Measurements from ENCODE around the gene TRA2A.
"Not testable (repeated sequence)": the region's sequence is repeated elsewhere in the genome, so short reads cannot be mapped to it uniquely, and the experiment has no call there.

Gene TRA2A

GRCh38 chr7:23531794-23532489 lies at the start of gene TRA2A:
Gene TRA2A (minus strand): TSS chr7:23531981. CDS start chr7:23531824, 157 bp downstream.
- DNase-seq = peak; percentile 95

DNA sequence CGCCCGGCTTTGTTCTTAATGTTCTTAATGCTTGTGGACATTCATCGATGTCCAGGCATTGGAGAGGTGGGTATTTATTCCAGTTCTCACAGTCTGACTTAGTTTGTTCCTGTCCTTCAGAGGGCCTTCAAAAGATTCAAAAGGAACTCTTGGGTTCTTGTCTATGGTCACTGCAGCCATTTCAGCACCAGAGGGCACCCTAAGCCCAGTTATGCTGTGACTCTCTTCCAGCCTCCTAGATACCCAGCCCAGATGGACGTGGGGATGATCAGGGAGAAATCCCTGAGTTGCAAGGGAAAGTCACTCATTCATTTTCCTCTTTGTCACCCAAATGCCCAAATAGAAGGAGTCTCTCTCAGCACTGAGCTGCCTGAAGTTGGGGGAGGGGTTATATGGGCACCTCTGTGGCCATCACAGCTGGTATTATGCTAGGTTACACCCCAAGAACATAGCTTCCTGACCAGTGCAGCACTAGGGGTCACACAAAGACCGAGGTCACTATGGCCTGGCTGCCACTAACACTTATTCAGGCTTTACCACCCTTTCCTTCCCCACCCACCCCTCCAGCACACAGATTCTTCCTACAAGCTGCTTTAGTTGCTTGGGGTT lies 38.9 kb upstream of the TRA2A start:
- DNase-seq = peak; percentile 39

DNA sequence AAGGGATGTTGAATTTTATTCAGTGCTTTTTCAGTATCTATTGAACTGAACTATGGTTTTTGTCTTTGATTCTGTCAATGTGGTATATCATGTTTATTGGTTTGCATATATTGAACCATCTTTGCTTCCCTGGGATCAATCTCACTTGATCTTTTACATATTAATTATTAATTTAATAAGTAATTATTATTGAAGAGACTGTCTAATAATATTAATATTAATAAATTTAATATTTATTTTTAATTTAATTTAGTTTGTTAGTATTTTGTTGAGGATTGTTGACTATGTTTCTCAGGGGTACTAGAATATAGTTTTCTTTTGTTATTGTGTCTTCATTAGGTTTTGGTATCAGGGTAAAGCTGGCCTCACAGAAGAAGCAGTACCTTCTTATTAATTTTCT lies 26.5 kb upstream of the TRA2A start:
- no peak for DNase-seq

- DNase-seq = no peak
Measured at GRCh38 chr7:23547662-23548061, 15.9 kb upstream of the TRA2A start.

GRCh38 chr7:23546897-23547572 lies 15.3 kb upstream of the TRA2A start:
- DNase-seq = peak; percentile 84

GRCh38 chr7:23545493-23545892 lies 13.7 kb upstream of the TRA2A start:
- no peak for DNase-seq

DNA sequence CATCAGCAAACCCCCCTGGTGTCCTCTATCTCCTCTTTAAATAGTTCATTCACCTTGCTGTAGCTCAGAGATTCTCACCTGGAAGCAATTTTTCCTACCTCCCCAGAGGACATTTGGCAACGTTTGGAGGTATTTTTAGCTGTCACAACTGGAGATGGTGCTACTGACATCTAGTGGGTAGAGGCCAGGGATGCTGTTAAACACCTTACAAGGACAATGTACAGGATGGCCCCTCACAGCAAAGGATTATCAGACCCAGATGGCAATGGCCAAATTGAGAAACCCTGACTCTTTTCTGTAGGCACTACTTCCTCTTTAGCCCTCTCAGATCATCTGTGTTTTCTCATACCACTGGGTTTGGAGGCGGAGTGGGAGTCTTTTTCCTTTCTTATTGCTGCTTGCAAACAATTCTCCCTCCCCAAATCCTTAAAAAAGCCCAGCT lies 13.2 kb upstream of the TRA2A start:
- no peak for DNase-seq

DNA sequence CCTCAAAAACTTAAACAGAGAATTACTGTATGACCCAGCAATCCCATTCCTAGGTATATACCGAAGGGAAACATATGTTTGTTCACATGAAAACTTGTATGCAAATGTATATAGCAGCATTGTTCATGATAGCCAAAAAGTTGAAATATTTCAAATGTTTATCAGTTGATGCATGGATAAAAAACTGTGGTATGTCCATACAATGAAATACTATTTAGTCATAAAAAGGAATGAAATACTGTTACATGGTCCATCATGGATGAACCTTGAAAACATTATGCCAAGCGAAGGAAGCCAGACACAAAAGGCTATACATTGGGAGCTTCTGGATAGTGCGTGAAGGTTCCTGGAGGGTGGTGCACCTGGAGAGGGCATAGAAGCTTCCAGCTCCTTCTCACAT lies 11.0 kb upstream of the TRA2A start:
- no peak for DNase-seq

- no peak for DNase-seq
Measured at GRCh38 chr7:23539494-23539907, 7.7 kb upstream of the TRA2A start.

DNA sequence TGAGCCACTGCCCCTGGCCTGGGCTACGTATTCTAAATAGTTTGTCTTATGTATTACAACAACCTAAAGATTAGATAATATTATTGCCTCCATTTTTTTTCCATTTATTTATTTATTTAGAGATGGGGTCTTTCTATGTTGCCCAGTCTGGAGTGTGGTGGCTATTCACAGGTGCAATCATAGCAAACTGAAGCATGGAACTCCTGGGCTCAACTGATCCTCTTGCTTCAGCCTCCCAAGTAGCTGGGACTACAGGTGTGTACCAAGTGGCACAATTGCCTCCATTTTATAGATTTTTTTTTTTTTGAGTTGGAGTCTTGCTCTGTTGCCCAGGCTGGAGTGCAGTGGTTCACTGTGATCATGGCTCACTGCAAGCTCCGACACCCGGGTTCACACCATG lies 6.5 kb upstream of the TRA2A start:
- DNase-seq = no peak

DNA sequence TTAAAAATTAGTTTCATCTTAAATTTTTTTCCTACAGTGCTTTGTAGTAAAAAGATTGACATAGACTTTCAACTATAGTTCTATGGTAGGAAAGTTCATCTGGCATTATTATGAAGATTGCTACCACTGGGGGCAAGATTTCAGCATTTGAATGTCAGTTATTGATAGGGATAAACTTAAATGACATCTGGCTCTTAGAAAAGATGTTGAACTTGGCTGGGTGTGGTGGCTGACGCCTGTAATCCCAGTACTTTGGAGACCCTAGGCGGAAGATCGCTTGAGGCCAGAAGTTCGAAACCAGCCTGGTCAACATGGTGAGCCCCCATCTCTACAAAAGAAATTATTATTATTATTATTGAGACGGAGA lies 1.4 kb upstream of the TRA2A start:
- DNase-seq = no peak

- no peak for DNase-seq
Measured at GRCh38 chr7:23532490-23533237, 883 bp upstream of the TRA2A start.

DNA sequence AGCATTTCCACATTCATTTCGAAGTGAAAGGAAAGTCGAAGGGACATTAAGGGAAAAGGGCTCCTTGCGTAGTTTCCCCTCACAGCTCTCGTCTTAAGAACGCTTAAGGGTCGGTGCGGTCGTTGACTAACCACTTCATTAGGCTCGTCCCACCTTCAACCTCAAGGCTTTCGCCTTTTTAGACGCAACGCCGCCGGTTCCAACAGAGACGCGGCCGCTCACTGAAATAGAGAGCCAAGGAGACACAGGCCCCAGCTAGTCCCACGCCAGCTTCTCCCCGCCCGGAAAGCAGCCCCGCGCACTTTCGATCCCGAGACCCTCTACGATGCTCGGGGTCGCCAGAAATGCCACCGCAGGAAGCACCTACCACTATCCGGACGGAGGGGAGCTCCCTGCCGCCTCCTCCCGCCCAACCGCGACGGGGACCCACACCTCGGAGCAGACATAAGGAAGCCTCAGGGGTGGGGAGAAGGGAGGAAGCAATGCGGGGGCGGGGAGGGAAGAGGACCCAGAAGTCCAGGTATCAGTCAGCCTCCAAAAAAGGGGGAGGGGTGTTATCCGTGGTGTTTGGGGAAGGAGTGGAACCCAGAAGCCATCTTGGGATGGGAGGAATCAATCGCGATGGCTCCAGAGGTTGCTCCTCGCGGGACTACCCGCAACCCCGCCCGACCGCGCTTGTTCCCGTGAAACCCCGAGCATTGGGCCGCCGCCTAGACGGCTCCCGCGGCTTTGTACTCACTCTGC lies 559 bp downstream of the TRA2A start:
- DNase-seq = no peak

- no peak for DNase-seq
Measured at GRCh38 chr7:23530405-23530804, 1.4 kb downstream of the TRA2A start.

GRCh38 chr7:23529262-23529859 lies 2.4 kb downstream of the TRA2A start:
- no peak for DNase-seq

DNA sequence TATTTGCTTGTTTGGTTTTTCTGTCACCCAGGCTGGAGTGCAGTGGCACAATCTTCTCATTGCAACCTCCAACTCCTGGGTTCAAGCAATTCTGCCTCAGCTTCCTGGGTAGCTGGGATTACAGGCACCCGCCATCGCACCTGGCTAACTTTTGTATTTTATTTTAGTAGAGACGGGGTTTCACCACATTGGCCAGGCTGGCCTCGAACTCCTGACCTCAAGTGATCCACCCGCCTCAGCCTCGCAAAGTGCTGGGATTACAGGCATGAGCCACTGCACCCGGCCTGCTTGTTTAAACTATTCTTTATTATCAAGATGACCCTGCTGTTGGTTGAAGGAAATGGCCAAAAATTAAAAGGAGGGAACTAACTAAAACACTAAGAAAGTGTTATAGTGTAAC lies 6.2 kb downstream of the TRA2A start:
- DNase-seq = not testable (repeated sequence)

DNA sequence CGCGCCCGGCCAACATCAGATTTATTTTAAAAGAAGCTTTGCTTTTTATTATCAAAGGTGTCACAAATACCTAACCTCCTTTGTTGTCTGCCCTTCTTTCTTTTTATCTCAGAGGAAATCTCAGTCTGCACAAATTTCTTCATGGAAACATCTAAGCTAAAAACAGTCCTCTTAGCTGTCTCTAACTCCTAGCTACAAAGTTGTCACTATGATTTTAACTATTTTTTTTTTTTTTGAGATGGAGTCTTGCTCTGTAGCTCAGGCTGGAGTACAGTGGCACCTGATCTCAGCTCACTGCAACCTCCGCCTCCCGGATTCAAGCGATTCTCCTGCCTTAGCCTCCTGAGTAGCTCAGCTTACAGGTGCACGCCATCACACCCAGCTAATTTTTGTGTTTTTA lies 7.3 kb downstream of the TRA2A start:
- no peak for DNase-seq

- DNase-seq = no peak
Measured at GRCh38 chr7:23523486-23524075, 8.2 kb downstream of the TRA2A start.

DNA sequence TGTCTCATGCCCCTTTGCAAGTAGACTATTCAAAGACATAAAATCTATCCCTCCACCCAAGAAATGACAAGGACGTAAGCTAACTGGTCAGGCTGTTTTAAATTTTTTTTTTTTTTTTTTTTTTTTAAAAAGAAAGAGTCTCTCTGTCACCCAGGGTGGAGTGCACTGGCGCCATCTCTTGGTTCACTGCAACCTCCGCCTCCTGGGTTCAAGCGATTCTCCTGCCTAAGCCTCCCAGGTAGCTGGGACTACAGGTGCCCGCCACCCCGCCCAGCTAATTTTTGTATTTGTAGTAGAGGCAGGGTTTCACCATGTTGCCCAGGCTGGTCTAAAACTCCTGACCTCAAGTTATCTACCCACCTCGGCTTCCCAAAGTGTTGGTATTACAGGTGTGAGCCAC lies 11.2 kb downstream of the TRA2A start:
- DNase-seq = no peak

DNA sequence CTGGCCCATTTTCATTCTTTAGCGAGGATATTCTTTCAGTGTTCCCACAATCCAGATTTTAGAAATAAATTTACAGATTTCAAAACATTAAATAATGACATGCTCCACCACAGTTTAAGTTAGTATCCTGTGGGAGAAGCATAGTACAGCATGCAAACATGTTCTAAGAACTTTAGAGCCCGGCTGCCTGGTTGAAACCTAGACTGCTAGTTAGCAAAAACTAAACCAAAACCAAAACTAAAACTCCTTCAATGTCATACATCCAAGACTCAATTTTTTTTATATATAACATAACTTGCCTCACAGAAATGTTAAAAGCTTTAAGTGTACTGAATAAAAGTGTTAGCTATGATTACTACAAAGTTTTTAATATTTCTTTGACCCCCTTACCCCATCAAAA lies 17.0 kb downstream of the TRA2A start:
- no peak for DNase-seq

DNA sequence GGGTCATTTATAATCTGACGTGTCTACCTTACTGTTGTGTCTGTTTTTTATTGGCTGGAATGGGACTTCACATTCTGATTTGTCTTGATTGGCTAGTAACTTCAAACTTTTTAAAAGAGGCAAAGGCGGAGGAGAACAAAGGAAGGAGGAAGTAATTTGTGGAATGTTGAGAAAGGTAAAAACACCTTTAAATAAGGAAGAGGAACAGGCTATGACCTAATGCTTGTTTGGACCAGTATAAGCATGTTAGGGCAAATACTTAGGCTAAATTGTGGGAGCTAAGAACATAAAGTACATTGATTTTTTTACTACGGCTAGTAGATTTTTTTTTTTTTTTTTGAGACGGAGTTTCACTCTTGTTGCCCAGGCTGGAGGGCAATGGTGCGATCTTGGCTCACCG lies 18.0 kb downstream of the TRA2A start:
- not testable (repeated sequence) for DNase-seq

- no peak for DNase-seq
Measured at GRCh38 chr7:23494009-23494408, 37.8 kb downstream of the TRA2A start.
